ENCODE measurements around the gene CEP192.

GRCh38 chr18:13067124-13067523, 76.0 kb downstream of the CEP192 start:
- TF ChIP-seq POLR2AphosphoS5 (IDR thresholded peaks at IDR 0.05; ENCODE audit: low read depth, low read length) (no peak), POLR2A (IDR thresholded peaks at IDR 0.05; ENCODE audit: low read depth, low read length) (no peak), TAF1 (IDR thresholded peaks at IDR 0.05; ENCODE audit: borderline replicate concordance, low read depth, low read length) (no peak)
